GM10266 (cell line): ENCODE data around the gene SCAMP2.

Source experiments
- DNase-seq: peaks from one replicate; pipeline ENCODE4 v3.0.0; 2012; ENCODE audit errors: extremely low spot score
- CTCF ChIP-seq: IDR thresholded peaks from 2 replicates; pipeline ENCODE4 v1.5.1; 2012; ENCODE audit warnings: mild to moderate bottlenecking, low read depth; ENCODE audit not compliant: control insufficient read depth, insufficient read depth; ENCODE audit errors: missing control alignments

SCAMP2 gene

GRCh38 chr15:74857082-74857655, 16.0 kb downstream of the SCAMP2 start:
- TF ChIP-seq CTCF = no peak
- DNase-seq = no peak

GRCh38 chr15:74856537-74856936, 16.6 kb downstream of the SCAMP2 start:
- DNase-seq = no peak
- no peak for TF ChIP-seq CTCF

GRCh38 chr15:74855857-74856256, 17.3 kb downstream of the SCAMP2 start:
- no peak for DNase-seq
- no peak for TF ChIP-seq CTCF

- no peak for DNase-seq
- TF ChIP-seq CTCF = no peak
Observed at GRCh38 chr15:74854453-74855022, 18.6 kb downstream of the SCAMP2 start.

GRCh38 chr15:74851960-74852359, 21.2 kb downstream of the SCAMP2 start:
- no peak for DNase-seq
- TF ChIP-seq CTCF = no peak

GRCh38 chr15:74850393-74850792, 22.8 kb downstream of the SCAMP2 start:
- TF ChIP-seq CTCF = no peak
- no peak for DNase-seq

- DNase-seq = no peak
- TF ChIP-seq CTCF = no peak
Observed at GRCh38 chr15:74847432-74847831, 25.7 kb downstream of the SCAMP2 start.
